ENCODE measurements around the gene DNAJB14.

Gene DNAJB14

DNA sequence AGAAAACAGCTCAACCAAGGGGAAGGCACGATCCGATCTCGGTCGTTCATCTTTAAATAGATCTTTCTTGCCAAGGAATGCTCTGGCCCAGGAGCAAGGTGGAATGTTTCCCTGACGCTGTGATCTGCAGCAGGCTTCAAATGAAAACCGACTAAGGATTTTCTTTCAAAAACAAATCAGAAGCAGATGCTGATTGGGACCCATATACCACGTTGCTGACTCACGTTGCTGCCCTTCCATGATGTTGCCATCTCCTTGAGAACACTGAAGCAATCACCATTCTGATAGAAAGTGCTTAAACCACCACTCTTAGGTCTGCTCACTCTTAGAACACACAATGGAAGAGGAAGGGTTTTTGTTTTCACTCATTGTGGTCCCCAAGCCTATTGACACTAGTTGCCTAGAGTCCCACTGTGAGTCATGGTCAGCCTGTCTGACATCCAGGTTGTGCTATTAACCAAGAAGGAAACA, 78.3 kb downstream of the DNAJB14 start:
- H4K20me1 ChIP-seq (ENCODE audit: insufficient read depth, low read length, poor library complexity, severe bottlenecking), result no peaks in the 10 kb centered on the region
- no peaks in the 10 kb centered on the region for H3K79me2 ChIP-seq (ENCODE audit: insufficient read depth, low read length)
- H3K4me1 ChIP-seq (ENCODE audit: insufficient read depth, low read length, poor library complexity, severe bottlenecking), result no peaks in the 10 kb centered on the region
- no peaks in the 10 kb centered on the region for H3K36me3 ChIP-seq (ENCODE audit: insufficient read depth, low read length)
- TF ChIP-seq, protein P1, sequence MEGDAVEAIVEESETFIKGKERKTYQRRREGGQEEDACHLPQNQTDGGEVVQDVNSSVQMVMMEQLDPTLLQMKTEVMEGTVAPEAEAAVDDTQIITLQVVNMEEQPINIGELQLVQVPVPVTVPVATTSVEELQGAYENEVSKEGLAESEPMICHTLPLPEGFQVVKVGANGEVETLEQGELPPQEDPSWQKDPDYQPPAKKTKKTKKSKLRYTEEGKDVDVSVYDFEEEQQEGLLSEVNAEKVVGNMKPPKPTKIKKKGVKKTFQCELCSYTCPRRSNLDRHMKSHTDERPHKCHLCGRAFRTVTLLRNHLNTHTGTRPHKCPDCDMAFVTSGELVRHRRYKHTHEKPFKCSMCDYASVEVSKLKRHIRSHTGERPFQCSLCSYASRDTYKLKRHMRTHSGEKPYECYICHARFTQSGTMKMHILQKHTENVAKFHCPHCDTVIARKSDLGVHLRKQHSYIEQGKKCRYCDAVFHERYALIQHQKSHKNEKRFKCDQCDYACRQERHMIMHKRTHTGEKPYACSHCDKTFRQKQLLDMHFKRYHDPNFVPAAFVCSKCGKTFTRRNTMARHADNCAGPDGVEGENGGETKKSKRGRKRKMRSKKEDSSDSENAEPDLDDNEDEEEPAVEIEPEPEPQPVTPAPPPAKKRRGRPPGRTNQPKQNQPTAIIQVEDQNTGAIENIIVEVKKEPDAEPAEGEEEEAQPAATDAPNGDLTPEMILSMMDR (conservative IDR thresholded peaks at IDR 0.05; ENCODE audit: low read length), result no peak
- TF ChIP-seq EZH2phosphoT487 (IDR thresholded peaks at IDR 0.05; ENCODE audit: borderline replicate concordance), result no peak
- H3K4me3 ChIP-seq (ENCODE audit: low read length, poor library complexity, severe bottlenecking), result no peak overlapping the region
- no peak overlapping the region for H3K4me2 ChIP-seq (ENCODE audit: low read depth, low read length, poor library complexity, severe bottlenecking)
- H3K9ac ChIP-seq (ENCODE audit: low read depth, low read length, poor library complexity, severe bottlenecking), result no peak overlapping the region
- H2AFZ ChIP-seq (ENCODE audit: low read length), result no peak overlapping the region
- H3K9me3 ChIP-seq (ENCODE audit: insufficient read depth, low read depth, low read length), result no peaks in the 10 kb centered on the region
- no peaks in the 10 kb centered on the region for H3F3A ChIP-seq (ENCODE audit: low read depth)
- no peaks in the 10 kb centered on the region for H3K9me2 ChIP-seq (replicated peaks; ENCODE audit: low read depth, low read length)
- H3K27me3 ChIP-seq (ENCODE audit: insufficient read depth, low read length, poor library complexity, severe bottlenecking), result no peaks in the 10 kb centered on the region

DNA sequence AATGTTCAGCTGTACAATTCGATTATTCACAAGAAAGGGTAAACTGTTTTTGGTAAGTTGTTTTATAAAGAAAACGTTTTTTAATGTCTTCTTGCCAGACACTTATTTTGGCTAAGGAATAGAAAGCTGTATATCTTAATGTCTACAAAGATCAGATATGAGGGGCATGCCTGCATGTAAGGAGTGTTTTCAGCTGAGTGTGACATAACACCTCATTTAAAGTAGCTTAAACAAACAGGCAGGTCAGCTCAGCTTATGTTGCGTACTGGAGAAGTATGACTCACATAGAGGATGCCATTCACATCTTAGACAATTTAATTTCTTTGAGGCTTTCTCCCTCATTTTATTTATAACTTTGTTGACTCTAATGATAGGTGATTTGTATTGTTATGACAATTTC, 82.6 kb downstream of the DNAJB14 start:
- Histone ChIP-seq H3K4me1 (ENCODE audit: insufficient read depth, low read length, poor library complexity, severe bottlenecking) (no peaks in the 10 kb centered on the region), H4K20me1 (ENCODE audit: insufficient read depth, low read length, poor library complexity, severe bottlenecking) (no peaks in the 10 kb centered on the region), H3K36me3 (ENCODE audit: insufficient read depth, low read length) (no peaks in the 10 kb centered on the region), H3K9ac (ENCODE audit: low read depth, low read length, poor library complexity, severe bottlenecking) (no peak overlapping the region), H3K9me2 (replicated peaks; ENCODE audit: low read depth, low read length) (no peaks in the 10 kb centered on the region), H3K27me3 (ENCODE audit: insufficient read depth, low read length, poor library complexity, severe bottlenecking) (no peaks in the 10 kb centered on the region), H3K79me2 (ENCODE audit: insufficient read depth, low read length) (no peaks in the 10 kb centered on the region), H3F3A (ENCODE audit: low read depth) (no peaks in the 10 kb centered on the region), H3K4me3 (ENCODE audit: low read length, poor library complexity, severe bottlenecking) (no peak overlapping the region), H3K9me3 (ENCODE audit: insufficient read depth, low read depth, low read length) (no peaks in the 10 kb centered on the region), H2AFZ (ENCODE audit: low read length) (no peak overlapping the region), H3K4me2 (ENCODE audit: low read depth, low read length, poor library complexity, severe bottlenecking) (no peak overlapping the region)
- no peak for TF ChIP-seq EZH2phosphoT487 (IDR thresholded peaks at IDR 0.05; ENCODE audit: borderline replicate concordance)
- TF ChIP-seq, protein P1 (conservative IDR thresholded peaks at IDR 0.05; ENCODE audit: low read length), result no peak

DNA sequence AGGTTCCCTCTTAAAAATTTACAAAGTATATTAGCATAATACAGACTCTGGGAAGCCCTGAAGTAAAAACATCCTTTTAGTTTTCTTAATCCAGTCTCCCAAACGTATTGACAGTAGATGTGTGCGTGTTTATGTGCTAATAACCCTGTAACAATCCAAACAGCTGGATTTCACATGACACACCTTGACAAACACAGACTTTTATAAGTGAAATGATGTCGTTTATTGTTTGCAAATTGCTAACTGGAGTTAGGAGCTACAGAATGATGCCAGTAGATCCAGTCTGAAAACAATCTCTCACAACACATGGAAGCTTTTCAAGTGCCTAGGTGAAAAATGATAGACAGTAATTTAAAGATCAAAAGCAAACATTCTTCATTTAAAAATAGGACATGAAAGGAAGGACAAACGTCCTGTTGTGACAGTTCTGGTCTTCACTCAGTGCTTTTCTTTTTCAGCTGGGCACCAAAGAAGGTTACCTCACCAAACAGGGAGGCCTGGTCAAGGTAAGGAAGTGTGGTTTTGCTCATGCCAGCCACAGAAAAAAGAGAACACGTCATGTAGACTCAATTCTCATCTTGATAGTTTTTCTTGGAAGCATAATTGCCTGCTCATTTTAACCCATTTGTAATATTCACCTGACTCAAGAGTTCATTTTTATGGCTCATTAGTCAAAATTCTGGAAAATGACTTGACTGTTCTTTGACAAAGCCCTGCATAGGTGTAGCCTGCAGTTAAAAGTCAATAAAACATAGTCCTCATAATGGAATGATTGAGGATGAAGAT, 85.1 kb downstream of the DNAJB14 start:
- no peaks in the 10 kb centered on the region for H3F3A ChIP-seq (ENCODE audit: low read depth)
- TF ChIP-seq, protein P1 (conservative IDR thresholded peaks at IDR 0.05; ENCODE audit: low read length), result no peak
- TF ChIP-seq EZH2phosphoT487 (IDR thresholded peaks at IDR 0.05; ENCODE audit: borderline replicate concordance), result no peak

More for the DNA sequence above, 85.1 kb downstream of the DNAJB14 start:
- no peaks in the 10 kb centered on the region for H3K4me1 ChIP-seq (ENCODE audit: insufficient read depth, low read length, poor library complexity, severe bottlenecking)
- no peaks in the 10 kb centered on the region for H3K9me3 ChIP-seq (ENCODE audit: insufficient read depth, low read depth, low read length)
- no peak overlapping the region for H3K9ac ChIP-seq (ENCODE audit: low read depth, low read length, poor library complexity, severe bottlenecking)
- H3K79me2 ChIP-seq (ENCODE audit: insufficient read depth, low read length), result no peaks in the 10 kb centered on the region
- H3K4me3 ChIP-seq (ENCODE audit: low read length, poor library complexity, severe bottlenecking), result no peak overlapping the region
- H2AFZ ChIP-seq (ENCODE audit: low read length), result peak overlapping the region; percentile 19; the same call in 1 of the 2 replicates
- no peak overlapping the region for H3K4me2 ChIP-seq (ENCODE audit: low read depth, low read length, poor library complexity, severe bottlenecking)
- no peaks in the 10 kb centered on the region for H4K20me1 ChIP-seq (ENCODE audit: insufficient read depth, low read length, poor library complexity, severe bottlenecking)
- H3K9me2 ChIP-seq (replicated peaks; ENCODE audit: low read depth, low read length), result no peaks in the 10 kb centered on the region
- no peaks in the 10 kb centered on the region for H3K27me3 ChIP-seq (ENCODE audit: insufficient read depth, low read length, poor library complexity, severe bottlenecking)
- no peaks in the 10 kb centered on the region for H3K36me3 ChIP-seq (ENCODE audit: insufficient read depth, low read length)

All from Loucy (cell line).